Measurements from ENCODE around the gene CDH6.

The CDH6 gene

DNA sequence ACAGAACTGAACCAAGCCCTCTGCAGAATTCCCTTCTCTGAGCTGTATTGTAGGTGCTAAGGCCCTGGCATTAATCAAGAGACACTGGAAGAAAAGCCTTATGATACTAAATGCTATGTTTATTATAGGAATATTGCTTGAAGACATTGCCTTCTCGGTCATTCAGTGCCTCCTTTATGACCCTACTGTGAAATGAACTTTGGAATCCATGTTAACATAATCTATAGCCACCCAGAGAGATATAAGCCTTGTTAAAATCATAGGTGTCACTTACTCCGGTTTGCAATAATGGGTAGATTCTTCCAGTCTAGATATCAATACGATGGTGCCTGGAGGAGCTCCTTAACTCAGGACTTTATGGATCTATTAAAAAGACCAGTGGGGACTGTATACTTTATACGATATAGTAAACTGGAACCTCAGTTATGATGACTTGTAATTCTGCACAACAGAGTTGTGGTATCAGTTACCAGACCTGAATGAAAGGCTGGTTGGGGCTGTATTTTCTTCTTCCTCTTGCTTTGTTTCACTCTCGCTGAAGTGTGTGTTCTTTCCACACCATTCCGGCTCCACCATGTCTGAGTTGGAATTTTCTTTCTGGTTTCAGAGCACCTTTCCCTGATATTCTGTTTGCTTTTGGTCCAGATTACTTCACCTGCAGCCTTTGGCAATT, 183.9 kb downstream of the CDH6 start:
- TF ChIP-seq, protein P1, sequence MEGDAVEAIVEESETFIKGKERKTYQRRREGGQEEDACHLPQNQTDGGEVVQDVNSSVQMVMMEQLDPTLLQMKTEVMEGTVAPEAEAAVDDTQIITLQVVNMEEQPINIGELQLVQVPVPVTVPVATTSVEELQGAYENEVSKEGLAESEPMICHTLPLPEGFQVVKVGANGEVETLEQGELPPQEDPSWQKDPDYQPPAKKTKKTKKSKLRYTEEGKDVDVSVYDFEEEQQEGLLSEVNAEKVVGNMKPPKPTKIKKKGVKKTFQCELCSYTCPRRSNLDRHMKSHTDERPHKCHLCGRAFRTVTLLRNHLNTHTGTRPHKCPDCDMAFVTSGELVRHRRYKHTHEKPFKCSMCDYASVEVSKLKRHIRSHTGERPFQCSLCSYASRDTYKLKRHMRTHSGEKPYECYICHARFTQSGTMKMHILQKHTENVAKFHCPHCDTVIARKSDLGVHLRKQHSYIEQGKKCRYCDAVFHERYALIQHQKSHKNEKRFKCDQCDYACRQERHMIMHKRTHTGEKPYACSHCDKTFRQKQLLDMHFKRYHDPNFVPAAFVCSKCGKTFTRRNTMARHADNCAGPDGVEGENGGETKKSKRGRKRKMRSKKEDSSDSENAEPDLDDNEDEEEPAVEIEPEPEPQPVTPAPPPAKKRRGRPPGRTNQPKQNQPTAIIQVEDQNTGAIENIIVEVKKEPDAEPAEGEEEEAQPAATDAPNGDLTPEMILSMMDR (IDR thresholded peaks at IDR 0.05; ENCODE audit: low read depth, low read length) = no peak
- H3K4me3 ChIP-seq (ENCODE audit: low read depth, low read length) = no peak overlapping the region

- no peak overlapping the region for H3K4me3 ChIP-seq (ENCODE audit: low read depth, low read length)
- TF ChIP-seq, protein P1 (IDR thresholded peaks at IDR 0.05; ENCODE audit: low read depth, low read length) = no peak
Observed at GRCh38 chr5:31378136-31378535, 184.7 kb downstream of the CDH6 start.
